ENCODE measurements around the gene ZNF354C.
"Not testable (repeated sequence)": the region's sequence is repeated elsewhere in the genome, so short reads cannot be mapped to it uniquely, and the experiment has no call there.

ZNF354C gene

DNA sequence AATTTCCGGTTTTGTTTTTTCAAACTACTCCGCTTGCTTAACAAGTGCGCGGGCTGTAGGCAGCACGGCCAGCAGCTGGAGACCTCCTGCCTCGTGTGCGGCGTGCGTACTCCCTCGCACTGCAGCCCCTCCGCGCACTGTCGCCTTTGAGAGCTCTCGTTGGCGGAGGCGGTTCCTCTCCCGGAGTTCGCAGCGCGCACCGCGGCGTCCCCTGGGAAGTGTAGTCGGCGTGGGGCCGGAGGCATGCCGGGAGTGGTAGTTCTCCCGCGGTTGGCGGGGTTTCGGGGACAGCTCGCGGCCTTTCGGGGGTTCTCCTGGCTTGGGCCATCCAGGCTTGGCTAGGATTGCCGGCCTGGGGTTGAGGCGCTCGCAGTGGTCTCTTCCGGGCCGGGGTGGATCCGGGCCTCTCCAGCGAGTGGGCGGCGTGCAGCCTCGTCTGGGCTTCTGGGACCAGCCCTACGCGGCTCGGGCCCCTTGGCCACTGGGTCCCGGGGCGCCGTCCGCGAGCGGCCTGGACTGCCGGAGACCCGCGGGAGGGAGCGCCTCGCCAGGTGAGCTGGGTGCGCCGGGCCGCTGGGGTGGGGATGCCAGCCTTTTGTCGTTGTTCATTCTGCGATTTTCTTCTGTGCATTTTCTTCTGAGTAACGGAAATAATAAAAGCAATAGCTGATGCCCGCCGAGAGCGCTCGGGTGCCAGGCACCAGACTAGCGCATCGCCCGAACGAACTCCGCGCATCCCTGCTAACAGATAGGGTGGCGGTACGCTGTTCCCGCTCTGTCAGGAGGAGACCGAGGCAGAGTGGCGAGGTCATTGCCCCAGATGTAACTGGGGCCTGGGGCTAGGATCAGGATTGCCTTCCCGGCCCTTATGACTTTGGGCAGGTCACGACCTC, at the start of gene ZNF354C:
TSS of gene ZNF354C (plus strand) at position 258 of the 893 bp plus-strand sequence. CDS start 1,696 bp downstream, outside the sequence.
- peak; percentile 27 for DNase-seq (ENCODE audit: insufficient read length, low spot score)
- FAIRE-seq, result no peak

DNA sequence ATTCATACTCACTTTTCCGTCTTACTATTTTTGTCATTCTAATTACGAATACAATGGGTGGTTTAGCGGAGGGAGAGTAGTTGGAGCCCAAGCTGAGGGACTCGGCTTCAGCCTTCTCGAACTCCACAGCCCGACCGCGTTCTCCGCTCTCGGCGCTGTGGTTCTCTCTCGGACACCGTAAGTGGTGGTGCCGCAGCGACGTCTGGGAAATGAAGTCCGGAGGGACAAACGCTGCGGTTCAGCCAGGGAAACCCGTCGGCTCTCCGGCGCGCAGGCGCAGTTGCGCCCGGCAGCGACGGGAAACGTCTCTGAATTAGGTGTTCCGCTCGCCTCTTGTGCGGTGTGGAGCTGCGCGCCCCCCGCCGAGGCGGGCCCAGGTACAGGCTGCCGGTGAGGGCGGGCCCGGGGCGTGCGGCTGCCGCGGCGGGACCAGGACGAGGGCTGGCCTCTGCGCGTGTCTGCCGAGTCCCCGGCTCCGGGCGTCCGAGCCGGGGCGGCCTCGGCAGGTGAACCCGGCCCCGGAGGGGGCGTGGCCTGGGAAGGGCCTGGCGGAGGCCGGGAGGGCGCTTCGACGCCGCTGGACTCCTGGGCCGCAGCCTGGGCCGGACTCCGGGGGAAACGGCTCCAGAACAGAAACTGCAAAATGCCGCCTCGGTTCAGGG, 36.5 kb upstream of the ZNF354C start, which contains the start of gene ZNF879:
TSS of gene ZNF879 (plus strand) at position 277 of the 662 bp plus-strand sequence. CDS start 1,201 bp downstream, outside the sequence.
- FAIRE-seq (no peak), DNase-seq (ENCODE audit: insufficient read length, low spot score) (peak; percentile 25)

DNA sequence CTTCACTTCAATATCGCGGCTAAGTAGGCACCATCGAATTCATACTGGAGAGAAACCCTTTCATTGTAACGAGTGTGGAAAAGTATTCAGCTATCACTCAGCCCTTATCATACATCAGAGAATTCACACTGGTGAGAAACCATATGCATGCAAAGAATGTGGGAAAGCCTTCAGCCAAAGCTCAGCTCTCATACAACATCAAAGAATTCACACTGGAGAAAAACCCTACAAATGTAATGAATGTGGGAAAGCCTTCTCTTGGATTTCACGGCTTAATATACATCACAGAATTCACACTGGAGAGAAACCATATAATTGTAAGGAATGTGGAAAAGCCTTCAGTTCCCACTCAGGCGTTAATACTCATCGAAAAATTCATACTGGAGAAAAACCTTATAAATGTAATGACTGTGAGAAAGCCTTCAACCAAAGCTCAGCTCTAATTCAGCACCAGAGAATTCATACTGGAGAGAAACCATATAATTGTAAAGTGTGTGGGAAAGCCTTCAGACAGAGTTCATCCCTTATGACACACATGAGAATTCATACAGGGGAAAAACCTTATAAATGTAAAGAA, 27.1 kb upstream of the ZNF354C start:
- FAIRE-seq (no peak), DNase-seq (ENCODE audit: insufficient read length, low spot score) (no peak)

DNA sequence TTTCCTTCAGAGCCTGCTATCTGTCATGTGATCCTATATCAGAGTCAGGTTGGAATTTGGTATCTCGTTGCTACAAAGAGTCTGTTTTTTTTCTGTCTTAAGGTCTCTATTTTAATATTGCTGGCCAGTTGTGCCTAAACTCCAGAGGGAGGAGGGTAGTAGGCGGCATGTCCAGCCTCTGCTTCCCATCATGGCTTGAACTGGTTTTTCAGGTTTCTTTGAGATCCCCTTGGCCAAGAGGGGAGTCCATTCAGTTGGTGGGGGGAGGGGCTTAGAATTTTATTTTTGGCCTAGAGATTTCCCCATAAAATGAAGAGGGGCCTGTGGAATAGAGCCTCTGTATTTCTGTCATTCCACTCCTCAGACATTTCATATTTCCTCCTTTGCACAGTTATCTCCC, 15.4 kb upstream of the ZNF354C start:
- FAIRE-seq, result no peak
- DNase-seq (ENCODE audit: insufficient read length, low spot score), result no peak

DNA sequence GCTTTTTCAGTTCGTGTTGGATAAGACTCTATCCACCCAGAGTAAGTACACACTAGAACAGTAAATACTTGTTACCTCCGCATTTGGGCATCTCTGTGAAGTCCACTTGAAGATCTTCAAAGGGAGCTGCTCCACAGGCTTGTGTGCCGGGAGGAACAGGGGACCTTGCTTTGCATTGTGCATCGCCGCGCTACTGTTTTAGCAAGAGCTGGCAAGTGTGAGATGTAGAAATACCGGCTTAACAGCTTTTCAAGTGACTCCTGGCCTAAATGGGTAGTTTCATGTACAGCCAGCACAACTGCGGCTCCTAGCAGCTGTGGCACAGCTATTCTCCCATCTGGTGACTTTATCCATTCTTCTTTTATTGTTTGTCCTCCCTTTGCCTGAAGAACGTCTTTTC, 8.4 kb upstream of the ZNF354C start:
- FAIRE-seq, result no peak
- no peak for DNase-seq (ENCODE audit: insufficient read length, low spot score)

DNA sequence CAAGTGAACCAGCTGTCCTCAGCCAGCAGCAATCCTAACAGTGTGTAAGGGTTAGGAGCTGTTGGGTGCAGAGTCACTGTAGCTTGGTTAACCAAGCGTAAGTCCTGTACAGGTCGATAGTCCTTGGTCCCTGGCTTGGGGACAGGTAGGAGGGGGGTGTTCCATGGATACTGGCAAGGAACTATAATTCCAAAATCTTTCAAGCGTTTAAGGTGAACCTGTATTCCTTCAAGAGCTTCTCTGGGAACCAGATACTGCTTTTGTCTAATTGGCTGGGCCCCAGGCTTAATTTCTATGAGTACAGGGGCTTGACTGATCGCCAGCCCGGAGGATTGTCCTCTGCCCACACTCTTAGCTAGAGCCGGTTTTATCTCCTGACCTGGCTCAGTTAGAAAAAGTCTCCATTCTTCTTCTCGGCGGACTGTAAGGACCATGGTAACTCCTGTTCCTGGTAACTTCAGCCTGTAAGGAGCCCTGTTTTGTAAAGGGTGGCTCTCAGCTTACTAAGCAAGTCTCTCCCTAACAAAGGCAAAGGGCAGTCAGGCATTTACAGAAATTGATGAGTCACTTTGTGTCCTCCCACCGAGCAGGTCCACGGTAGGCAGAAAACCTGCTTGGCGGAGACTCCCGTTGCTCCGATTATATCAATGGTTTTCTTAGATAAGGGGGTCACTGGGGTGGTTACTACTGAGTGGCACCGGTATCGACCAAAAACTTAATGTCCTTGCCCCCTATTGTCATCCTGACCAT, 6.0 kb upstream of the ZNF354C start:
- FAIRE-seq (no peak), DNase-seq (ENCODE audit: insufficient read length, low spot score) (no peak)

DNA sequence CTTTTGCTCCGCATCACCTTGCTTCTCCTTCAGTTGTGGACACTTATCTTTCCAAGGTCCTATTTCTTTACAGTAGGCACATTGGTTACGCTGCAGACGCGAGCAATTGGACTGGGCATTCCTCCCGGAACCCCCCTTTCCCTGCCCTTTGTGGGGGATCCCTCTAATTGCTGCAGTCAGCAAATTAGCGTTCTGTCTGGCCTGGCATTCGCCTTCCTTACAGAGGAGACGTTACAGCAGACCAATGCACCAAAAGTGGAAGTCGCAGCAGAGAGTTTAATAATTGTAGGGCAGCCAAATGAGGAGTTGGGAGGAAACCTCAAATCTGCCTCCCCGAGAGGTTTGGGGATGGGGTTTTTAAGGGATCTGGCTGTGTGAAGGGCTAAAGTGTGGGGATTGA, 5.3 kb upstream of the ZNF354C start:
- DNase-seq (ENCODE audit: insufficient read length, low spot score), result no peak
- FAIRE-seq, result no peak

DNA sequence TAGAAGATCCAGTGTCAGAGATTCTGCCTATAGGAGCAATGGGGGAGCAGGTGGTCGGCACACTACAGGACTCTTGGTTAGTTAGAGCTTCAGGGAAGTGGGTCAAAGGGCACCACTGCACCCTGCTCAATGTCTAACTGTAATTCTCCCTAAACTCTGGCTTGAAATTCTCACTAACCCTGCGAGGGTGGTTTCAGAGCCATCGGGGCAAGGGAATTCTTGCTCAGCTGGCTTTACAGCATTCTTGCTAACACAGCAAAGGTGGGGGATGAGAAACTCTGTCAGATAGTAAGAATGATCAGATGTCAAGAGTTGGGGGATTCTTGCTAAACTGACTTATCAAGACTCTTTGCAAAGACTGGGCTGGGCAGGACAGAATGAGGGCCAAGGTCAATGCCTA, 4.7 kb upstream of the ZNF354C start:
- FAIRE-seq, result no peak

DNA sequence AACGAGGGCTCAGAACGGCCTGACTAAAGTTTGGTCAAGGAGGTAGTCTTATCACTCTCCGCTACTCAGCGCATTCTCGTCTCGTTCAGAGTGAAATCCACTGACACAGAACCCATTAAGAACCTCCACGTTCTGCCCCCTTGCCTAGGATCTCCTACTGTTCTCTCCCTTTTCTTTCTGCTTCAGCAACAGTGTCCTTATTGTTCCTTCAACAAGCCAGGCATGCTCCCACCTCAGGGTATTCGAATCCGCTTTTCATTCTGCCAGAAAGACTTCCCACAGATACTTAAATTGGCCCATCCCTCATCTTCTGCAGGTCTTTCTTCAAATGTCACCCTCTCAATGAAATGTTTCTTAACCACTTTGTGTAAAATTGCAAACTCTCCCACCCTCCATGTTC, 4.3 kb upstream of the ZNF354C start:
- DNase-seq (ENCODE audit: insufficient read length, low spot score), result no peak
- no peak for FAIRE-seq

More for the DNA sequence above, 4.7 kb upstream of the ZNF354C start:
- DNase-seq (ENCODE audit: insufficient read length, low spot score), result no peak

DNA sequence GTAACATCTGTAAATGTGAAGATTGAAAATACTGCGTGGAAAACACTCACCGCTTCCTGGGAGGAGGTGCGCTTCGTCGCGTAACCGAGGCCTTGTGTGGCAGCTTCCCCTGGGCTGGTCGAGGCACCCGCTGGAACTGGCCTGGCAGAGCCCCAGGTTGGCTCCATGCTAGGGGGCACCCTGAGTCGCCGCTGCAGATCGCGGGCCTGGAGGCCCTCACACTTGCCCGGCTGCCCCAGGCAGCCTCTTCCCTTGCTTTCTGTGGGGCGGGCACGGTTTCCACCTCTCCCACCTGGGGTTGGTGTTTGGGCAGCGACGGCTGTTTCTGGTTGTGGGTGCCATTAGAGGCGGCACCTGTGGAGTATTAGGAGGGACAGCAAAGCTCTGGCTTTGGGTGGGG, 852 bp downstream of the ZNF354C start:
- DNase-seq (ENCODE audit: insufficient read length, low spot score), result no peak

DNA sequence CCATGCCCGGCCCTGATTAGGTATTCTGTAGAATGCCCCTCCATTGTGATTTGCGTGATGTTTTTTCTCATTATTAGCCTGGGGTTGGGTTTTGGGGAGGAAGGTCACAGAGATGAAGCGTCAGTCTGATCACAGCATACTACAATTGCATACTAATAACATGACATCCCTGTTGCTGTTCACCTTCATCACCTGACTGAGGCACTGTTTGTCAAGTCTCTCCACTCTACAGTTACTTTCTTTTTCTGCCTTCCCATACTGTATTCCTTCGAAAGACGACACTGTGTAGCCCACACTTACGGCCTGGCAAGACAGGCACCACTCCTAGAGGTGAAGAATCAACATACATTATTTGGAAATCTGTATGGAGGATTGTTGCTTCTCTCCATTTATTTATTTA, 5.5 kb downstream of the ZNF354C start:
- FAIRE-seq, result no peak
- DNase-seq (ENCODE audit: insufficient read length, low spot score), result no peak

More for the DNA sequence above, 852 bp downstream of the ZNF354C start:
- FAIRE-seq, result no peak

DNA sequence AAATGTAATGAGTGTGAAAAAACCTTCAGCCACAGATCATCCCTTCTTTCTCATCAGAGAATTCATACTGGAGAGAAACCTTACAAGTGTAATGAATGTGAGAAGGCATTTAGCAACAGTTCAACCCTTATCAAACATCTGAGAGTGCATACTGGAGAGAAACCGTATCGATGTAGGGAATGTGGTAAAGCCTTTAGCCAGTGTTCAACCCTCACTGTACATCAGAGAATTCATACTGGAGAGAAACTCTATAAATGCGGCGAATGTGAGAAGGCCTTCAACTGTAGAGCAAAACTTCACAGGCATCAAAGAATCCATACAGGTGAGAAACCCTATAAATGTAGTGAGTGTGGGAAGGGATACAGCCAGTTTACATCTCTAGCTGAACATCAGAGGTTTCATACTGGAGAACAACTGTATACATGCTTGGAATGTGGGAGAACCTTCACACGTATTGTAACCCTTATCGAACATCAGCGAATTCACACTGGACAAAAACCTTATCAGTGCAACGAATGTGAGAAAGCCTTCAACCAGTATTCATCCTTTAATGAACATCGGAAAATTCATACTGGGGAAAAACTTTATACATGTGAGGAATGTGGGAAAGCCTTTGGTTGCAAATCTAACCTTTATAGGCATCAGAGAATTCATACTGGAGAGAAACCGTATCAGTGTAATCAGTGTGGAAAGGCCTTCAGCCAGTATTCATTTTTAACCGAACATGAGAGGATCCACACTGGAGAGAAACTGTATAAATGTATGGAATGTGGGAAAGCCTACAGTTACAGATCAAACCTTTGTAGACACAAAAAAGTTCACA, 19.2 kb downstream of the ZNF354C start:
- DNase-seq (ENCODE audit: insufficient read length, low spot score) (no peak), FAIRE-seq (no peak)

DNA sequence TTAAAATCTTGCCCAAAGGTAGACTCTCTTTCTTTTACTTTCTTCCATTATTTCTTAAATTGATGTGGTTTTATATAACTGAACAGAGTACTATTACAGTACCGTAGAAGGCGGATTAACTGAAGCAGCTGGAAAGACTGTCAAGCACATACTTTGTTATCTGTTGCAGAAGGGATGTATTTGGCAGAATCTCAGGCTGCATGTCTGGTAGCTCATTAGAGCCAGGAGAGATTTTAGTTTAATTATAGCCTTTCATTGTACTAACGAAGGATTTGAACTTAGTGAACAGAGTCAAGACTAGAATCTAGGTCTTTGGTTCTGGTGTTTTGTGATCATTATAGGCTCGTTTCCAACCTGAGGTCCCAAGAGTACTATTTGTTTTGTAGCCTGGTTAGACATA, 20.6 kb downstream of the ZNF354C start:
- FAIRE-seq (no peak), DNase-seq (ENCODE audit: insufficient read length, low spot score) (no peak)

DNA sequence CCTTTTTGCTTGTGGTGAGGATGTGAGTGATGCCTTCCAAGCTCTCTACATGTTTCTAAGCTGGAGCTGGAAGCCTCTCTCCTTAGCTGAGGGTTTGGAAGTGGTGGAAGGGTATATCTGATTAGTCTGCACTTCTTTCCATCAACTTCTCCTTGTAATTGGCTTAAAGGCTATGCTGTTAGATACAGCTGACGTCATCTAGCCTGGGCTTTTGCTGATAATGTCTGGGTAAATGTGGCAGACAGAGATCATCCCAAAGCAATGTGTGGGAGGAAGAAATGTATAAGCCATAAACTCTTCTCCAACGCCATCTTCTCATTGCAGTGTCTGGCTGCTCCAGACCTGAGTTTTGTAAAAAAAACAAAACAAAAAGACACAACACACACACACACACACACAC, 29.3 kb downstream of the ZNF354C start:
- DNase-seq (ENCODE audit: insufficient read length, low spot score) (no peak), FAIRE-seq (no peak)

DNA sequence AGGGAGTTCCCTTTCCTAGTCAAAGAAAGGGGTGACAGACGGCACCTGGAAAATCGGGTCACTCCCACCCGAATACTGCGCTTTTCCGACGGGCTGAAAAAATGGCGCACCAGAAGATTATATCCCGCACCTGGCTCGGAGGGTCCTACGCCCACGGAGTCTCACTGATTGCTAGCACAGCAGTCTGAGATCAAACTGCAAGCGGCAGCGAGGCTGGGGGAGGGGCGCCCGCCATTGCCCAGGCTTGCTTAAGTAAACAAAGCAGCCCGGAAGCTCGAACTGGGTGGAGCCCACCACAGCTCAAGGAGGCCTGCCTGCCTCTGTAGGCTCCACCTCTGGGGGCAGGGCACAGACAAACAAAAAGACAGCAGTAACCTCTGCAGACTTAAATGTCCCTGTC, 41.1 kb downstream of the ZNF354C start:
- not testable (repeated sequence) for FAIRE-seq; DNase-seq (ENCODE audit: insufficient read length, low spot score)

DNA sequence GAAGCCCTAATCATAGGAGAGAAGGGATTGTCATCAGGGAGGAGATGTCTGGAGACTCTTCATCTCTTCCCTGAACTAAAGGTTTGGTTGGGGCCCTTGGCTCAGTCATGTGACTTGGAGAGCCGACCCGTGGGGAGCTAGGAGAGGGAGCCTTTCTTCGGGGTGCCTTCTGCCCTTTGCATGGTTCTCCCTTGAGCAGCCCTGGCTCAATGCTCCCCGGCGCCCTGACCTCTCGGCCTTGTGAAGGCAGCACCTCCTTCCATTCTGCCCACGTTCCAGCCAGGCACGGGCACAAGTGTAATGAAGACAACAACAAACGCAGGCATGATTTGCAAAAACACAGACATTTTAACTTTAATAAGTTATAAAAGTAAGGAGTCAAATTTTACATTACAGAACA, 50.4 kb downstream of the ZNF354C start:
- DNase-seq (ENCODE audit: insufficient read length, low spot score) (no peak), FAIRE-seq (no peak)

DNA sequence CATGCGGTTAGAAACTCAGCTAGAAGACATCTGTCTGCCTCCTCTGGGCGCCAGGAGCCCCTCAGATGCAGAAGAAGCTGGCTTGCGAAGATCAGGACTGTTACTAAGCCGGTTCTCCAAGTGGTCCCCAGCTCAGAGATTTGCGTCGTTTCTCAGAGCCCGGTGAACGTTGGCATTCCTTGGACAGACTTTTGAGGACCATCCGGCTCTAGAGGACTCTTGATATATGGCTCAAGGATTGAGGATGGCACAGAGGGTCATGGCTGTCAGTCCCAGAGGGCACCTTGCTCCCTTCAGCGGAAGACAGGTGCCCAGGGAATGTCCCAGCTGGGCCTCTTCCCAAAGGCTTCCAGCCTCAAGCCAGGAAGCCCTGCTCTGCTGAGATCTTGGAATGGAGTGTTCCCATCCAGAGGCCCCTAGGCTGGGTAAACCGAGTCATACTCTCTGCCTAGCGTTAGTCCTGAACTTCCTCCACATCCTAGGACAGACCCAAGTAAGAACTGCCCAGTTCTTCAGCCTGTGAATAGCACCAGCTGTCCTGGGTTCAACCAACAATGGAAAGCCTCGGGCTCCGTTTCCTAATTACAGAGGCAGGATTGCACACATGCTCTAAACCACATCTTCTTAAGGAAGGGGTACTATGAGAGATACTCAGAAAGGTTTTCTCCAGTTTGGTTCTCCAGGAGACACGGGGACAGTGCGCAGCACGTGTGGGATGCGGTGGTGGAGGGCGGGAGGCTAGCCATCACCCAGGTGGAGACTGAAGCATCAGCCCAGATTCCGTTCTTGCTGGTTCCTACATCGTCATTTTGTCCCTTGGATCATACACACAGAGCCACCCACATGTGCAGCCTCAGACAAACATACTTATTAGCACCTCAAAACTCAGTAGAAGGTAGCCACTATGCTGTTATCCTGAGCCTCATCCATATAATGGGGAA, 51.4 kb downstream of the ZNF354C start:
- no peak for FAIRE-seq
- no peak for DNase-seq (ENCODE audit: insufficient read length, low spot score)

DNA sequence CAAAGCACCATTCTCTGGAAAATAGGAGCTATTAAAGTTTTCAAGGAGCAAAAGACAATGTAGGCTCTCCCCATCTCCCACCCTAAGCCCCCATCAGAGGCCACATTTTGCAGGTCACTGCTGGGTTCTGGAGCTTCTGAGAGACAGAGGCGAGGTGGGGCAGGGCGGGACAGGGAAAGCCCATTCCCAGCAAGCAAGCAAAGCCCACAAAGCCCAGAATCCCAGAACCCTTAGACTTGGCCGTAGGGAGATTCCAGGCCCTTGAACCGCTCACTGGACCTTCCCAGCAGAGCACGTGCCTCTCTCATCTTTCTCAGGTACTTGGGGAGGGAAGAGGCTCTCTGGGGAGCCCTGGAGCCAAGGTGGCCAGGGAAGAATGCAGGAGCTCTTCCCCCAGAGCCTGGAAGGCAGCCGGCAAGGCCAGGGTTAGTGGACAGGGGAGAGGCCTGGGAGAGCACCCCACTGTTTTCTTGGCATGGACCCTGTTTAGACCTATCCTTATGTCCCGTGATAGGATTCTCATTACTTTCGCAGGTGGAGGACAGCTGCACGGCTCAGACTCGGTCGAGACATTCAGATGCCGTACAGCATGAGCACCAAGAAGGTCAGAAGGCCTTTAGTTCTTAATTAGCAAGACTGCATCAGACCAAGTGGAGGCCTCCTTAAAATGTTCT, 52.4 kb downstream of the ZNF354C start:
- DNase-seq (ENCODE audit: insufficient read length, low spot score), result no peak

More for the DNA sequence above, 52.4 kb downstream of the ZNF354C start:
- no peak for FAIRE-seq
